GM21381 (cell line): ENCODE measurements around the gene FGGY.

Experiments used
- ATAC-seq: cut with Tn5 transposase; IDR thresholded peaks from one replicate; pipeline ENCODE4 v1.9.1; 2021; ENCODE audit warnings: mild to moderate bottlenecking, moderate library complexity; ENCODE audit not compliant: unreplicated experiment

FGGY gene

DNA sequence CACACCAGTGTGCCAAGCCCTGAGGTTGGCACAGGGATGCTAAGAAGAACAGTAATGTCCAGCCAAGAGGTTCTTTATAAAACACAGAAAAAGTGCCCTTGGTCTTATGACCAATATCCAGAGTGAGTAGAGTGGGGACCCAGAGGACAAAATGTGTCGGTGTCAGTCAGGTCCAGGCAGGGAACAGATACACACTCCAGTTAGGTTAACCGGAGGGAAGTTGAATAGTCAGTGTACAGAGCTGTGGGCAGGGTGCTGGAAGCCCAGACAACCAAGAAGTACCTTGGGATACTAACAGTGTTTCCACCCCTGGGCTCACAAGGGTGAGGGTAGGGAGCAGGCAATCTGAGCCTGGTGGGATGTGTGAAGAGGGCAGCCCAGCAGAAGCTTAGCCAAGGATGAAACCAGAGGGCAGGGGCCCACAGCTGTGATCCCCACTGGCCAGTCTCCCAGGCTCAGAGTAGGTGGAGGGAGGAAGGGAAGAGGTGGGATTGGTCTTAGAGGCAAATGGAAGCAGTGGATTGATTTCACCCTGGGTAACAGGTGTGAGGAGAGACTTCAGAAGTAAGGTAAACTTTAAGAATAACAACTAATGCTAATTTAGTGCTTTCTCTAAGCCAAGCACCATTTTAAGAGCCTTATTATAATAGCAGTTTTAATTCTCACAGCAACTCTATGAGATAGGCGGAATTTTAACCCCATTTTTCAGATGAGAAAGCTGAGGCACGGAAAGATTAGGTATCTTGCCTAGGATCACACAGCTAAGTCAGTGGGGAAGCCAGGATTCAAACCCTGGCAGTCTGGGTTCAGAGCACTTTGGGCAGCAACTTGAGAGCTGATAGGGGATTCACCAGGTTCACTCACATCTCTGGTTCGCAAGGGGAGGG lies 374.4 kb downstream of the FGGY start:
- no peak for ATAC-seq

DNA sequence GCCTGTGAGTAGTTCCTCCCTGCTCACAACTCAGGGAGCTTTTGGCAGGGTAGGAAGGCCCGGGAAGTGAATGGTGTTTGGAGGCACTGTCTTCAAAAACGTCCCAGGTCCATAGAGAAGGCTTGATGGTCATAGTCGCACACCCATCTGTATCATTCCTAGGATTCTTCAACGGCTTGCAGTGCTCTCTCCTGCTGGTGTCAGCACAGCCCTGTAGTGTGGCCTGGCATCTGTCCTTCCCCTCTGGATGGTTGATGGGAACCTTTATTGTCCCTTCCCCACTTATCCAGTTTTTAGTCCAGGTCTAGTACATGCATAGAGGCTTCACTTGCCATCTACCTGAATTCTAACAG lies 375.0 kb downstream of the FGGY start:
- ATAC-seq, result no peak

DNA sequence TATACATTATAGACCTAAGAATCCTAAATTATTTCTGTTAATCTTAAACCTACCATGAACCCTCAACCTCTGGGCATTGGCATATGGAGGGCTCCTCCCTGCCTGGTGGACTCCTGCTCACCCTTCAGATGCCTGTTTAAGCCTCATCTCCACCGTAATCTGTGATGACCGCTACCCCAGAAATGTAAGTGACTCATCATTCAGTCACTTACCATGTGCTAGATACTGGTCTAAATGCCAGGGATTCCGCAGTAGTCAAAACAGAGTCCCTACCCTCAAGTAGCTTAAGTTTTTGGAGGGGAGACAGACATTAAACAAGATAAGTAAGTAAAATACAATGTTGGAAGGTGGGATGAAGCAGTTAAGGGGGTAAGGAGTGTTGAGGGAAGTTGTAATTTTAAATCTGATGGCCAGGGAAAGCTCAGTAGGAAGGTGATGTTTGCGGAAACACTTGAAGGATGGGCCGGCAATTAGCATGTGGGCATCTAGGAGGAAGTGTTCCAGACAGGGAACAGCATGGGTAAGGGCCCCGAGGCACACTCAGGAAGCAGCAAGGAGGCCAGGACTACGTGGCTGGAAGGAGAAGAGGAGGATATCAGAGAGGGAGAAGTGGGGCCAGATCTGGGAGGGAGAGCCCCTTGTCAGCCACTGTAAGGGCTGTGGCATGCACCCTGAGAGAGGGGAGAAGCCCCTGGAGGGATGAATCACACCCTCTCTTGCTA lies 376.1 kb downstream of the FGGY start:
- no peak for ATAC-seq

DNA sequence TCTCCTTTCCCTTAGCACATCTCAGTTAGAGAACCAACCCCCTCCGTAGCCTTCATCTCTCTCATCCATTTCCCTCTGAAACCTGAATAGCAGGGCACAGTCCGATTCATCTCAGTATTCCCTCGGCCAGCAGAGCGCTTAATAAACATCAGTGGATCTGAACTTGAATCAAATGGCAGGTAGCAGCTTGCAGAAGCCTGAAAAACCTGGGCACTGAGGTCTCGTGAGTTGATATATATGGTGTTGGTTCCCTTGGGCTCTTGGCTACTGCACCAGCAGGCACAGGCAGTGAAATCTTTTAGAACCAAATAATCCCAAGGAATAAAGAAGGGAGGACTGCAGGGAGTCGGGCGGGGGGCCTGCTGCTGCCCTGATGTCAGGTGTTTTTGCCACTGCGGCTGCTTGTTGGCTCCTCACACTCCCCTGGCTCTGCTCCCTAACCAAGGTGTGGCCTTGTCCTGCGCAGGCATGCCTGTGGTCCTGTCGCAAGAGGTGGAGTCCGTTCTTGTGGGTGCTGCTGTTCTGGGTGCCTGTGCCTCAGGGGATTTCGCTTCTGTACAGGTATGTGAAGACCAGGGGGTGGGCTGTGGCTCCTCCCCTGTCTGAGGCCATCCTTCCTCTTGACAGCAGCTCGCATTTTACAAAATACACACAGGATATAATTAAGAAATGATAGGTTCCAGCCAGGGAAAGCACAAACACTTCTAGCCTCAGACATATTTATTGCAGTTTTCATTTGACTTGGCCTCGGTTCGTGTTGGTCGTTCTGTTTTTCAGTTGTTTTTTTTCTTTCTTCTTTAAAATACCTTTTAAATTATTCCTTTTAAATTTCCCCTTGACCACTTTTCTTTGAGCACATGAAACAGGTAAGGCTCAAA lies 376.9 kb downstream of the FGGY start:
- ATAC-seq, result no peak

DNA sequence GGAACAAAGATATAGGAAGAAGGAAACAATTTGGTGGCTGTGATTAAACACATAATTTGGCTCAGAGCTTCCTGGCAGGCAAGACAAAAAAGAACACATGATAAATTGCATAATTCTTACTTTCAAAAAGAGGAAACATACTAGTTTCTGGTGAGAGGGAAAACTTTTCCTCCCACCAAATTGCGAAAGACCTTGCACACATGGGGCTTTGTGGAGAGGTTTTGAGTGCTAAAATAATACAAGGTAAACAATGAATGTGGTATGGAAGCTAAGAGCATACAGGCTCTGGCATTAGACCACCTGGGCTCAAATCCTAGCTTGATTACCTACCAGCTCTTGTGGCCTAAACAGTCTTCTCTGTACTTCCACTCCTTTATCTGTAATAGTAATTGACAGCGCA lies 377.7 kb downstream of the FGGY start:
- ATAC-seq, result no peak

DNA sequence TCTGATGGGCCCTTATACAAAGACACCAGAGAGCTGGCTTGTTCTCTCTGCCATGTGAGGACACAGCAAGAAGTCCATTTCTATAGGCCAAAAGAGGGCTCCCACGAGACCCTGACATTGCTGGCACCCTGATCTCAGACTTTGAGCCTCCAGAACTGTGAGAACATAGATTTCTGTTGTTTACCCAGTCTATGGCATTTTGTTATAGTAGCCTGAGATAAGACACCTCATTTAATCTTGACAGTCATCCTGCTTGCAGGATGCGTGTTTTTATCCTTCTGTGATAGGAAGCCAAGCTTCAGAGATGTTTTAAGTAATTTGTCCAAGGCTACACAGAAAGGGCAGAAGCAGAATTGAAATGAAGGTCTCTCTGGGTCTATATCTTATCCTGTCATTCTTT lies 379.0 kb downstream of the FGGY start:
- no peak for ATAC-seq

DNA sequence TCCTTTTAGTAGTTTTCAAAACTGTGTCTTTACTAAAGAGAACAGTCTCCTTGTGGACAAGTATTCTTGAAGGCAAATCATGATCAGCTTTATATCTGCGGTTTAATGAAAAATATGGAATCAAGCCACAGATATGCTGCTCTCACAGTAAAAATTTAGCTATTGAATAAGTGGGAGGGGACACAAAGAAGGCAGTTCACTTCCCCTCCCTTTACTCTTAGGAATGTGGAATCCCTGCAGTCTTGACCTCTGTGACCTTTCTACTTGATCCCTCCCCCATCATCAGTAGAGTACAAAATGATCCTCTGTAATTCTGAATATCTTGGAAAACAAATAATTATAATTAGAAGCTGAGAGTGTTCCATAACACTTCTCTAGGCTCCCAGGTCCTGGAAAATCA lies 381.1 kb downstream of the FGGY start:
- ATAC-seq, result no peak

DNA sequence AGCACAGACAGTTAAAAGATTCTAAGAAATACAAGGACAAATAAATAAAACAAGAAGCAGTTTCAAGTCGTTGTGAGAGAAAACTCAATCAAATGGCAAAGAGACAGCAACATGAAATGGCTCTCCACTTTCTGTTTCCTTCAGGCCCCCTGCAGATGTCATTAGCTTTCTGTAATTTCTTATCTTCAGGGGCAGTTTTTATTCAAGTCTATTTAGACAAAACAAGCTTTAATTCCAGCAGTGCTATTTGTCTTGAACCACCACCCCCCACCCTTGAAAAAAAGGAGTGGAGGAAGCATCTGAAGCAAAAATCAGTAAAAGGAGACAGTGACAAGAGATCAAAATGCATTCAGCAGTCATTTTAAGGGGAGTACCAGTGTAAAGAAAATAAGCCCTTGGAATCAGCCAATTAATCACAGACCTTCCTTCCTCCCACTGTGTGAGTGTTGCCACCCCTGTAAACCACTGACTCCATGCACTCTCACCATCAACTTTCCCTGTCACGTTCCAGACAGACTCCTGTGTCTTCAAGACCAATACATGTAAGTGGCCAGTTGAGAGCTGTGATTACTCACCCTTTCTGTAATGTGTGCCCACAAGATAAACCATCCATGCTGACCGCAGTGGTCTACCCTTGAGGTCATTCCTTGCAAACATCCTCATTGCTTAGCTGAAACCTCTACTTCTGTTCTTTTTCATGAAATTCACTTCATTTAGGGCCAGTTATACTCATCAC lies 381.8 kb downstream of the FGGY start:
- no peak for ATAC-seq

DNA sequence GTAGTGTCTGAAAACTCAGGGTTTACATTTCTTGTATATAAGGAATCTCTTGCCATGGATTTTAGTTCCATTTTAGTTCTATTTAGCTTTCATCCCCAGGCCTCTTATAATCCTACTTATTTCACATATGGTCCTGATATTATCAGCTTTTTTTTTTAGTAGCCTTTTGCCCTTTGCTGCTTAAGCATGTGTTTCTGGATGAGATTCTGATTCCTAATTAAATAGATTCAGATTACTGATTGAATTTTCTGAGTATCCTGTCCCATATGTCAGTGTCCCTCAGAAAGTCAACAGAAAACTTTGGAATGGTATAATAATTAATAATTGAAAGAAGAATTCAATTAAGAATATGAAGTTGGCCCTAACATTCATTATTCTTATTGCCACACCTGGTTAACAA lies 383.1 kb downstream of the FGGY start:
- ATAC-seq, result no peak

DNA sequence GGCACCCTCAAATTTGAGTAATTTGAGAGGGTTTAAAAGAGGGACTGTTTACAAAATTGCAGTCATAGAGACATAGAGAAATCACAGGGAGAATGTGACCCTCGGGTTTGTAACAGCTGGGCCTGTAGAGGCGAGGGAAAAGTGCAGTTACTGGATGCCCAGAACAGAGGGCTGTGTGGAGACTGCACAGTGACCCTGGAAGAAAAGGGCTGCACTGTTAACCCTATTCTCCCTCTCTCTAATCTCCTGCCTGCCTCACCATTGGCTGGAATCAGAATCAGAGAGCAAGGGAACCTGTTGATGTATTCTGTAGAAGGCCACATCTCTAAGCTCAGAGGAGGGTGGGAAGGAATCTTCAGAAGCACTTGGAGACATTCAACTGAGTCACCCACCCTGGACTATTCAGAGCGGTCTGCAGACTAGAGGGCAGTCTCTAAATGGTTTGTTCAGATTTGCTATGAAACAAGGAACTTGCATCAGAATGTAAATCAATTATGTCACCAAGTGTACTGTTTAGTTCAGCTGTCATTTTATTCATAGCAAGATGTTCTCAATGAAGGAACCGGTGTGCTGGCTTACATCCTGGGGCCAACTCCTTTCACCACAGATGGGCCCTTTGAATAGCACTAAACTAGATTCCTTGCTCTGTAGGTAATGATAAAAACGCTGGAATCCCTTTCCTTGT lies 385.6 kb downstream of the FGGY start:
- ATAC-seq, result no peak

DNA sequence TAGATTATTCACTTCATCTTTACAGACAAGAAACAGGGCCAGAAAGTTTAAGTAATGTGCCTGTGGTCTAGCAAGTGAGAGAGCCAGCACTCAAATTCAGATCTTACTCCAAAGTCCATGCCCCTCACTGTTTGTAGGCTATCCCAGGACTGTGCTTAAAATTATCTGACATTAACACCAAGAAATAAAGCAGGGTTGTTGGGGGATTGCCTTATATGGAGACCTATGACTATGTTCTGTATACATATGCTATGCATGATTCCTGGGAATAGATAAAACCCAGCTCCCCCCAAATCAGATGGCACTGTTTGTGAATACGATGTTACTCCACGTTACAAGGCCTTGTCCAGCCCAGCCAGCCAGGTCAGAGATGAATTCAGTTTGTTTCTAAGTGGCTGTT lies 386.3 kb downstream of the FGGY start:
- ATAC-seq, result no peak

DNA sequence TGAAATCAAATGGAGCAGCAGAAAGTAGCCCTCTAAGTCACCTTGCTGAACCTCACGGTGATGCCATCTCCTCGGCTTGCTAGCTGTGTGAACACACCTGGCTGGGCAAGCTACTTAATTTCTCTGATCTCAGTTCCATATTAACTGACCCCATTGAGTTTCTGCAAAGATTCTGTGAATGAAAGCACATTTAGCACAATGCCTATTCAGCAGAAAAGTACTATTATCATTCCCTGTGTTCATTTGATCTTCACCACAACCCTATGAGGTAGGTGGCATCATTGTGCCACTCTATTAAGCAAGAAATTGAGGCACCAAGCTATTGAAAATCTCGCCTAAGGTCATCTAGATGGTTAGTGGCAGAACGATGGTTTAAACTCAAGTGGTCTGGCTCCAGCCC lies 387.8 kb downstream of the FGGY start:
- ATAC-seq, result no peak

DNA sequence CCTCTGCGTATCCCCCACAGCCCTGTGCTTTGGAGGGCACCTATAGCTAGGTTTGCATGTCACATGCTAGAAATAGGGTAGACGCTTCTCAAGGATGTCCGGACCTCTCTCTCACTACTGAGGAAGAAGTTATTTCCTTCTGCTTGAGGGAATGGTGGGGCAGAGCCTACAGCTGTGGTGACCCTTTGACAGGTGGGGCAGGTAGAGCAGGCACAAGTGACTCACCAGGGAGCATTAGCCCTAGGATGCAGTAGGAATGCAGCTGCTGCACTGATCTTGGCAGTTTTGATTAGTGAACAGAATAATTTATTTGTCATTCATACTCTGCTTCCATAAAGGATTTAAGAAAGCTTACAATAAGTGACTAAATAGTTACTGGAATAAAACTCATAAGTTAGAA lies 388.2 kb downstream of the FGGY start:
- ATAC-seq, result no peak

DNA sequence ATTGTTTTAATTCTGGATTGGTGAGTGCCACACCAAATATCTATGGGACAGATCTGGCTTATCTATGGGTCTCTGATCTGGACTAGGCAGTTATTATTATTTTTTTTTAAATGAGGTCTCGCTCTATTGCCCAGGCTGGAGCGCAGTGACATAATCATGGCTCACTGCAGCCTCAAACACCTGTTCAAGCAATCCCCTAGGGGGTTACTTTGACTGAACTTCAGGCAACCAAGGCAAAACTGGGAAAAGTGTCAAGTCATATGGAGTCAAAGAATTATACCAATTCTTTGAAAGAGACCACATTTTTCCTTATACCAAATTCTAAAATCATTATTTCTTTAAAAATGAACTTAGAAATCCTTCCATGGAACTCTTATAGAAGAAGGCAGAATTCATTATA lies 388.8 kb downstream of the FGGY start:
- no peak for ATAC-seq

DNA sequence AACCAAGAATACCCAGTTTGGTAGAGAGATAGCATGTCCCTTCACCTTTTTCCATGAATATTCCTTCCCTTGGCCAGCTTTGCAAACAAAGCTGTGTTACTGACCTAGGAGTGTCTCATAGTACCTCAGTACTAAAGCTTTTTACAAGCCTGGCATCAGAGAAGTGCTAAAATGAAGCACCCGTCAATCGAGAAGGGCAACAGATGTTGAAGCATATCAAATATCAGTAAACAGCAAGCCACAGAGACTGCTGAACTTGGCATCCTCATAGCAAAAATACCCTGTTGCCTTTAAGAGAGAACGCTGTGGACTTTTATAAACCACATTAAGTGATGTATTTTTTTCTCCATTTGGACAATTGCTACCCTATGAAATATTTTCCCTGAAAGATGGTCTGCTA lies 389.3 kb downstream of the FGGY start:
- ATAC-seq, result no peak

DNA sequence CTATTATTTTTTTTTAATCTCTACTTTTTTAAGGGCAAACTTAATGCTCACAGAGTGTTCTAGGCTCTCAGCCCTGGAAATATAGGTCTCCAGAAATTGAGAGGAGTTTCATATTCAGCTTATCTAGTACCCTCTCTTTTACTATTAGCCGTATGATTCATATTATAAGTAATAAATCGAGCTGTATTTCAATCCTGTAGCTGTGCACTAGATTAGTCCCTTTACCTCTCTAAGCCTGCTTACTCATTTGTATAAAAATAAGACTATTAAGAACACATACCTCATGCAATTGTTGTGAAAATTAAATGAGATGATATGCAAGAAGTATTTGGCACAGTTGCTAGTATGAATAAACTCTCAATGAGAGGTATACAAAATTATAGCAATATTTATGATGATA lies 389.7 kb downstream of the FGGY start:
- ATAC-seq, result no peak

DNA sequence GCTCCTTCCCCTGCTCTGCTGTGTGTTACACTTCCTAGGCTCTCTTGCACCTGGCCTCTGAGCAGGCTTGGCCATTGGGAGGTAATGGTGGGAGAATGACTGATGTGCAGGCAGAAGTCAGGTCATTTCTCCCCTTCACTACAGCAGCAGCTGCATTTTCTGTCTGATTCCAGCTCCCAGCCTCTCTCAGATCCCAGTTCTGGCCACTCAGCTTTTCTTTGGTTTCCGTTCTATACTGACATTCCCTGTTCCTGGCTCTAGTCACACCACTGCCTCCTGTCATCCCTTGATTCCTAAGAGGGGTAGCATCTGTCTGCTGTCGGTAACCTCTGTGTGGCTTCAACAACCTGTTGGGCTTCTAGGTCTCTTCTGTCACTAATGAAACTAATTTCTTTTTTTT lies 390.2 kb downstream of the FGGY start:
- no peak for ATAC-seq

DNA sequence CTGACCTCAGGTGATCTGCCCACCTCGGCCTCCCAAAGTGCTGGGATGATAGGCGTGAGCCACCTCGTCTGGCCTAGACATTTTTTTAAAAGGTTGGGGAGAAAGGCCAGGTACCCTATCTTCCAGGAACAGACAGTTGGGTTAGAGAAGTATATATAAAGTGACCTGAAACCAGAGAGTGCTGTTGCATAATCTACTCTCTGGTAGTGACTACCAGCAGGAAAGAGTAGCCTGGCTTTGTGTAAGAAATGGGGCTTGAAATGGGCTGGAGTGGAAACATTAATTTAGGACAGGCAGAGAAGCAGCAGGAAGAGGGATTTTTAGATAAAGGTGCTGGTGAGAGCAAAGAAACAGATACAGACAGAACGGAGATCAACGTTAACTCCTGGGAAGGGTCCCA lies 392.1 kb downstream of the FGGY start:
- no peak for ATAC-seq

DNA sequence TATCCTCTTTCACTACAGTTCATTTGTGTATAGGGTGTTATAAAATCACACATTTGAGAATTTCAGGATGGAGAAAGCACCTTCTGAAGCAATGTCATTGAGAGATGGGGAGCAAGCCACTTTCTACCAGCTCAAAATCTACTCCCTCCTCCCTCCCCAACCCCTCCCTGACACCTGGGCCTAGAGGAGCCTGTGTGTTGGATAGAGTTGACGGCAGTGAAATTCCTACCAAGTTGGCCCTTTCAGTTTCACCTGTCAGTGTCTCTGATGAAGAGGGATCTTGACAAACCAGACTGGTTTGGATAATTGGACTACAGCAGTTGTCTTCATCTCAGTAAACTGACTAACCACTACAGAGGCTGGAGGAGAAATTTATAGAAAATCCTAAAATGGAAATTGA lies 392.8 kb downstream of the FGGY start:
- no peak for ATAC-seq

DNA sequence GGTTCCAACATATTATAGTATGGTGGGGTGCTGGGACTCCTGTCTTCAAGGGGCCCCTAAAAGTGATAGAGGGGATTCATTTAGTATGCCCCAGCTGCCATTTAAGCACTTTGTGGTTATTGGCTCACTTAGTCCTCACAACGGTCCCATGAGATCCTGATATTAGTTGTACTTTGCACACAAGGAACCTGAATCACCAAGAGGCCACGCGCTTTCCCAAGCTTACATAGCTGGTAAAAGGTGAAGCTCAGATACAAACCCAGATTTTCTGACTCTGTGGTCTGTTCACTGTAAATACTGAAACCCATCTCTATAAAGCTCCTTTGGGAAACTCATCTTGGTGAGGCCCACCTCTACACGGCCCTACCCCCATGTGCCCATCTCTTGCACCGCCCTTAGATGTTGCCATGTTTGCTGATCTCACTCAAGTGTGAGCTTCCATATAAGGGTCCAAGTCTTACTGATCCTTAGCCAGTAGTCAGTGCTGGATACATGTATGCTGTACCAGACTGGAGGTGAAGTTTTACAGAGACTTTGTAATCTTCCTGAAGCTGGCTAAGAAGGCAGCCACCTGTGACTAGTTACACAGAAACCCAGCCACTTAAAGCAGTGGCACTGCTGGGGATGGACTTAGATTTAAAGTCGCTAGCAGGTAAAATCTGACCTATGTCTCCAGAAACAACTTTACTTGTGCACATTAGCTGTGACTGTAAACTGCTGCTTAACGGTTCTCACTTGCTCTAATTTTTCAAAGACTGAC lies 393.5 kb downstream of the FGGY start:
- ATAC-seq, result no peak
